ENCODE measurements around the gene HECW1.

GRCh38 chr7:43458330-43459018 is 346.0 kb downstream of the HECW1 start:
- TF ChIP-seq CTCF (conservative IDR thresholded peaks at IDR 0.05; ENCODE audit: low read length) (no peak), EZH2phosphoT487 (IDR thresholded peaks at IDR 0.05; ENCODE audit: borderline replicate concordance) (no peak)
